ENCODE measurements around the gene CAMK2D. TPM values are rescaled to one million over a fixed set of nuclear protein-coding genes. Genes with fewer than 3 reads are reported as not detected.

Gene CAMK2D
- total and polyA plus RNA-seq, 2 experiments from 2014 or later: 36.8 to 99.1 TPM

DNA sequence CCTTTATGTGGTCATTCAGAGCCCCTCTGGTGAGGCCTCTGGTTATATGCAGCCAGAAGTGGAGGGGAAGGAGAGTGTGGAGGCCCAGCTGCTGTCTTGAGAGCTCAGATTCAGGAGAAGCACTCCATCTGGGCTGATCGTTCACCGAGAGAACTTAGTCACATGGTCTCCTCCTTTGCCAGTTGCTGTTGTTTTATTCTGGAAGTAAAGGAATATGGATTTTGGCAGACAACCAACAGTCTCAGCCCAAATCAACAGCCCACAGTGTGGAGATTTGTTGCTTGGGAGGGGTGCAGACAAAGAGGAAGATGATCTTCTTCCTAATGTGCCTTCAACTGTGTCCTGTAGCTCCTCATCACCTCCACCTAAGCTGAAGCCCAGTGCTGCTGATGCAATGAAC, 356.7 kb downstream of the CAMK2D start:
- Histone ChIP-seq H3K4me1 (ENCODE audit: insufficient read depth) (peaks cover 11% of the 10 kb centered on the region), H3K4me2 (peak overlapping the region; percentile 48), H4K20me1 (ENCODE audit: insufficient read depth, poor library complexity, severe bottlenecking) (no peaks in the 10 kb centered on the region), H3K9me3 (ENCODE audit: low read depth) (no peaks in the 10 kb centered on the region), H3K79me2 (no peaks in the 10 kb centered on the region), H3K27ac (peak overlapping the region; percentile 58), H3K9me2 (replicated peaks; ENCODE audit: insufficient read depth) (no peaks in the 10 kb centered on the region), H3K4me3 (no peak overlapping the region), H3K27me3 (no peaks in the 10 kb centered on the region), H2AFZ (no peak overlapping the region), H3K36me3 (replicated peaks; ENCODE audit: insufficient read depth, low read depth) (no peaks in the 10 kb centered on the region)
- no peak for TF ChIP-seq EZH2 (IDR thresholded peaks at IDR 0.05; ENCODE audit: borderline replicate concordance)
- no peak for DNase-seq (ENCODE audit: low spot score)
- WGBS (ENCODE audit: low lambda C conversion rate, missing lambda C conversion rate): 49% methylated on average over 2 of the region's 2 CpGs

DNA sequence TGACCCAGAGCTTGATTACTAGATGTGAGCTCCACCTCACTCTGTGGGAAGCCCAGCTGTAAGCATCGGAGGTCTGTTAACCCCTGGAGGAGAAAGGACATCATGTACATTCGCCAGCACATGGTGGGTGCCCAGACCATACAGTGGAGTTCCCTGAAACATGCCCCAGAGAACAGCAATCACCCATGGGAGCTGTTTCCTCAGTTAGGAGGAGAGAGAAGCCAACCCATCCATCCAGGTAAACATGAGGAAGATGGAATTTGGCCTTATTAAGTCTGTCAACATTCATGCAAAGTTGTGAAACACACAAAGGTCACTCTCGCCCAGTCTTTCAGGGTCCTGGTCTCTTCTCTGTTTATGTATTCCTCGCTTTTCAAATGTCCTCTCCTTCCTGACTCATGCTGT, 357.4 kb downstream of the CAMK2D start:
- peak overlapping the region; percentile 58 for H3K27ac ChIP-seq
- 71% methylated on average over 4 of the region's 4 CpGs for WGBS (ENCODE audit: low lambda C conversion rate, missing lambda C conversion rate)

More for the DNA sequence above, 357.4 kb downstream of the CAMK2D start:
- Histone ChIP-seq H3K27me3 (no peaks in the 10 kb centered on the region), H4K20me1 (ENCODE audit: insufficient read depth, poor library complexity, severe bottlenecking) (no peaks in the 10 kb centered on the region), H3K9me2 (replicated peaks; ENCODE audit: insufficient read depth) (no peaks in the 10 kb centered on the region), H2AFZ (no peak overlapping the region), H3K36me3 (replicated peaks; ENCODE audit: insufficient read depth, low read depth) (no peaks in the 10 kb centered on the region), H3K4me3 (no peak overlapping the region), H3K79me2 (no peaks in the 10 kb centered on the region), H3K4me1 (ENCODE audit: insufficient read depth) (peaks cover 11% of the 10 kb centered on the region), H3K9me3 (ENCODE audit: low read depth) (no peaks in the 10 kb centered on the region), H3K4me2 (peak overlapping the region; percentile 48)
- peak; percentile 60 for DNase-seq (ENCODE audit: low spot score)
- no peak for TF ChIP-seq EZH2 (IDR thresholded peaks at IDR 0.05; ENCODE audit: borderline replicate concordance)
- TF ChIP-seq CTCF (IDR thresholded peaks at IDR 0.05; ENCODE audit: poor library complexity): no peak
- TF ChIP-seq EZH2phosphoT487 (IDR thresholded peaks at IDR 0.05; ENCODE audit: low read depth, severe bottlenecking, unreplicated experiment): no peak

Small RNA genes lying within 50 kb of the gene (small RNA-seq; reads per million reads assigned to genes)
- gene RN7SL184P: not detected
- not detected for gene RNU1-138P

Other genes with a start within 250 kb of the CAMK2D start
- gene ARSJ, start 217.9 kb upstream of the CAMK2D start, total RNA-seq: 13.8 TPM in 2 replicates
- gene ARSJ, start 217.9 kb upstream of the CAMK2D start, polyA plus RNA-seq: 7.6 and 11.3 TPM in 2 replicates

Data from hepatocyte (in vitro differentiated cells).